ENCODE results near the gene PCDHB3. TPM values are rescaled to one million over a fixed set of nuclear protein-coding genes. Genes with fewer than 3 reads are reported as not detected.
"Not testable (repeated sequence)": the region's sequence is repeated elsewhere in the genome, so short reads cannot be mapped to it uniquely, and the experiment has no call there.

PCDHB3 gene
- total RNA-seq, 1 donor from 2014 or later = 2.0 TPM

- no peaks in the 10 kb centered on the region for H3K9me3 ChIP-seq
- no peaks in the 10 kb centered on the region for H3K4me1 ChIP-seq
- peak overlapping the region; percentile 71 for H3K27ac ChIP-seq
- no peak for TF ChIP-seq POLR2A (IDR thresholded peaks at IDR 0.05)
- TF ChIP-seq, protein P1, sequence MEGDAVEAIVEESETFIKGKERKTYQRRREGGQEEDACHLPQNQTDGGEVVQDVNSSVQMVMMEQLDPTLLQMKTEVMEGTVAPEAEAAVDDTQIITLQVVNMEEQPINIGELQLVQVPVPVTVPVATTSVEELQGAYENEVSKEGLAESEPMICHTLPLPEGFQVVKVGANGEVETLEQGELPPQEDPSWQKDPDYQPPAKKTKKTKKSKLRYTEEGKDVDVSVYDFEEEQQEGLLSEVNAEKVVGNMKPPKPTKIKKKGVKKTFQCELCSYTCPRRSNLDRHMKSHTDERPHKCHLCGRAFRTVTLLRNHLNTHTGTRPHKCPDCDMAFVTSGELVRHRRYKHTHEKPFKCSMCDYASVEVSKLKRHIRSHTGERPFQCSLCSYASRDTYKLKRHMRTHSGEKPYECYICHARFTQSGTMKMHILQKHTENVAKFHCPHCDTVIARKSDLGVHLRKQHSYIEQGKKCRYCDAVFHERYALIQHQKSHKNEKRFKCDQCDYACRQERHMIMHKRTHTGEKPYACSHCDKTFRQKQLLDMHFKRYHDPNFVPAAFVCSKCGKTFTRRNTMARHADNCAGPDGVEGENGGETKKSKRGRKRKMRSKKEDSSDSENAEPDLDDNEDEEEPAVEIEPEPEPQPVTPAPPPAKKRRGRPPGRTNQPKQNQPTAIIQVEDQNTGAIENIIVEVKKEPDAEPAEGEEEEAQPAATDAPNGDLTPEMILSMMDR (IDR thresholded peaks at IDR 0.05) = peak in 1 of 3 experiments; percentile 51
- intact Hi-C loops (cut with DNase I) = no loop called here
- peak overlapping the region; percentile 36 to 39 for H3K4me3 ChIP-seq
- no peaks in the 10 kb centered on the region for H3K27me3 ChIP-seq
- no peak for DNase-seq (ENCODE audit: extremely low spot score in 2 of 2)
- no peaks in the 10 kb centered on the region for H3K36me3 ChIP-seq
These were observed 15.7 kb upstream of the PCDHB3 start for GRCh38 chr5:141084487-141084989.

DNA sequence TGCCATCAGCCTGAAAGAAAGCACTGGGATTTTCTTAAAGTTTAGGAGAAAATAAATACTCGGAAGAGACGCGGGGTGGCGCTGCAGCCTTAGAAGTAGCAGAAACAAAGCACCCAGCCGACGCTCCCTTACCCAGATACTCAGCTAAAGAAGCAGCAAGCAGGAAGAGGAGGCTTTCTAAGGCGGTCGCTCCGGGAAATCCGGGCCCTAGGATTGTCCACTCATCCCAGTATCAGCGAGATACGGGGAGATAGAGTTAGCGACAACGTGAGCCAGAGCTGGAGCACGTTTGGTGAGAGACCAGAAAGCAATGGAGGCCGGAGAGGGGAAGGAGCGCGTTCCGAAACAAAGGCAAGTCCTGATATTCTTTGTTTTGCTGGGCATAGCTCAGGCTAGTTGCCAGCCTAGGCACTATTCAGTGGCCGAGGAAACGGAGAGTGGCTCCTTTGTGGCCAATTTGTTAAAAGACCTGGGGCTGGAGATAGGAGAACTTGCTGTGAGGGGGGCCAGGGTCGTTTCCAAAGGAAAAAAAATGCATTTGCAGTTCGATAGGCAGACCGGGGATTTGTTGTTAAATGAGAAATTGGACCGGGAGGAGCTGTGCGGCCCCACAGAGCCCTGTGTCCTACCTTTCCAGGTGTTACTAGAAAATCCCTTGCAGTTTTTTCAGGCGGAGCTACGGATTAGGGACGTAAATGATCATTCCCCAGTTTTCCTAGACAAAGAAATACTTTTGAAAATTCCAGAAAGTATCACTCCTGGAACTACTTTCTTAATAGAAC lies 5.6 kb upstream of the PCDHB3 start, which contains the start of gene PCDHB2:
Gene PCDHB2, plus strand, starts transcription at position 135 of the 782 bp plus-strand sequence. Its CDS starts 176 bp downstream, at position 311.
- no peak within 1 kb of the TSS for H3K27ac ChIP-seq
- no peaks in the 10 kb centered on the region for H3K27me3 ChIP-seq
- DNase-seq (ENCODE audit: extremely low spot score in 2 of 2) = no peak
- H3K36me3 ChIP-seq = no peaks in the 10 kb centered on the region
- no peaks in the 10 kb centered on the region for H3K4me1 ChIP-seq
- peak within 1 kb of the TSS; percentile 1 to 22 for H3K4me3 ChIP-seq
- peaks cover 3% of the 10 kb centered on the region for H3K9me3 ChIP-seq
- TF ChIP-seq POLR2AphosphoS5 (IDR thresholded peaks at IDR 0.05; ENCODE audit: insufficient read depth in 1 of 2, low read depth in 1 of 2) (no peak), POLR2A (IDR thresholded peaks at IDR 0.05) (no peak)
- TF ChIP-seq, protein P1 (IDR thresholded peaks at IDR 0.05) = no peak
- intact Hi-C loops (cut with DNase I) = no loop called here

- Histone ChIP-seq H3K9me3 (peaks cover 1% of the 10 kb centered on the region), H3K27ac (no peak overlapping the region), H3K4me3 (peak overlapping the region; percentile 1 to 22), H3K36me3 (no peaks in the 10 kb centered on the region), H3K27me3 (no peaks in the 10 kb centered on the region), H3K4me1 (no peaks in the 10 kb centered on the region)
- intact Hi-C loops (cut with DNase I) = no loop called here
- no peak for TF ChIP-seq POLR2A (IDR thresholded peaks at IDR 0.05)
- DNase-seq (ENCODE audit: extremely low spot score in 2 of 2) = no peak
These were observed 5.0 kb upstream of the PCDHB3 start for GRCh38 chr5:141095263-141095641.

- H3K4me3 ChIP-seq; DNase-seq (ENCODE audit: extremely low spot score in 2 of 2); H3K4me1 ChIP-seq; intact Hi-C loops (cut with DNase I); H3K27me3 ChIP-seq; H3K36me3 ChIP-seq; H3K9me3 ChIP-seq; H3K27ac ChIP-seq: not testable (repeated sequence)
These were observed 4.1 kb upstream of the PCDHB3 start for GRCh38 chr5:141096181-141096580.

DNA sequence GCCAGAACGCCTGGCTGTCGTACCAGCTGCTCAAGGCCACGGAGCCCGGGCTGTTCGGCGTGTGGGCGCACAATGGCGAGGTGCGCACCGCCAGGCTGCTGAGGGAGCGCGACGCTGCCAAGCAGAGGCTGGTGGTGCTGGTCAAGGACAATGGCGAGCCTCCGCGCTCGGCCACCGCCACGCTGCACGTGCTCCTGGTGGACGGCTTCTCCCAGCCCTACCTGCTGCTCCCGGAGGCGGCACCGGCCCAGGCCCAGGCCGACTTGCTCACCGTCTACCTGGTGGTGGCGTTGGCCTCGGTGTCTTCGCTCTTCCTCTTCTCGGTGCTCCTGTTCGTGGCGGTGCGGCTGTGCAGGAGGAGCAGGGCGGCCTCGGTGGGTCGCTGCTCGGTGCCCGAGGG lies 3.7 kb upstream of the PCDHB3 start:
- H3K4me3 ChIP-seq; H3K36me3 ChIP-seq; DNase-seq (ENCODE audit: extremely low spot score in 2 of 2); H3K9me3 ChIP-seq; H3K4me1 ChIP-seq; intact Hi-C loops (cut with DNase I); H3K27me3 ChIP-seq; H3K27ac ChIP-seq: not testable (repeated sequence)

- H3K27me3 ChIP-seq = no peaks in the 10 kb centered on the region
- H3K36me3 ChIP-seq = no peaks in the 10 kb centered on the region
- peaks cover 8% of the 10 kb centered on the region for H3K9me3 ChIP-seq
- no peak for DNase-seq (ENCODE audit: extremely low spot score in 2 of 2)
- H3K4me1 ChIP-seq = no peaks in the 10 kb centered on the region
- no peak overlapping the region for H3K27ac ChIP-seq
- intact Hi-C loops (cut with DNase I) = no loop called here
- TF ChIP-seq POLR2A (IDR thresholded peaks at IDR 0.05) = no peak
- TF ChIP-seq, protein P1 (IDR thresholded peaks at IDR 0.05) = no peak
- no peak for TF ChIP-seq POLR2AphosphoS5 (IDR thresholded peaks at IDR 0.05; ENCODE audit: insufficient read depth in 1 of 2, low read depth in 1 of 2)
- peak overlapping the region; percentile 14 to 28 for H3K4me3 ChIP-seq
These were observed 786 bp downstream of the PCDHB3 start for GRCh38 chr5:141101059-141101458.

DNA sequence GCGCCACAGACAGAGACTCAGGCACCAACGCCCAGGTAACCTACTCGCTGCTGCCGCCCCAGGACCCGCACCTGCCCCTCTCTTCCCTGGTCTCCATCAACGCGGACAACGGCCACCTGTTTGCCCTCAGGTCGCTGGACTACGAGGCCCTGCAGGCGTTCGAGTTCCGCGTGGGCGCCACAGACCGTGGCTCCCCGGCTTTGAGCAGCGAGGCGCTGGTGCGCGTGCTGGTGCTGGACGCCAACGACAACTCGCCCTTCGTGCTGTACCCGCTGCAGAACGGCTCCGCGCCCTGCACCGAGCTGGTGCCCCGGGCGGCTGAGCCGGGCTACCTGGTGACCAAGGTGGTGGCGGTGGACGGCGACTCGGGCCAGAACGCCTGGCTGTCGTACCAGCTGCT lies 1.8 kb downstream of the PCDHB3 start:
- H3K4me3 ChIP-seq; H3K9me3 ChIP-seq; H3K4me1 ChIP-seq; H3K36me3 ChIP-seq; DNase-seq (ENCODE audit: extremely low spot score in 2 of 2); H3K27me3 ChIP-seq; H3K27ac ChIP-seq; intact Hi-C loops (cut with DNase I): not testable (repeated sequence)

DNA sequence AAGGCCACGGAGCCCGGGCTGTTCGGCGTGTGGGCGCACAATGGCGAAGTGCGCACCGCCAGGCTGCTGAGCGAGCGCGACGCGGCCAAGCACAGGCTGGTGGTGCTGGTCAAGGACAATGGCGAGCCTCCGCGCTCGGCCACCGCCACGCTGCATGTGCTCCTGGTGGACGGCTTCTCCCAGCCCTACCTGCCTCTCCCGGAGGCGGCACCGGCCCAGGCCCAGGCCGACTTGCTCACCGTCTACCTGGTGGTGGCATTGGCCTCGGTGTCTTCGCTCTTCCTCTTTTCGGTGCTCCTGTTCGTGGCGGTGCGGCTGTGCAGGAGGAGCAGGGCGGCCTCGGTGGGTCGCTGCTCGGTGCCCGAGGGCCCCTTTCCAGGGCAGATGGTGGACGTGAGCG lies 2.2 kb downstream of the PCDHB3 start:
- H3K4me3 ChIP-seq; intact Hi-C loops (cut with DNase I); H3K36me3 ChIP-seq; H3K9me3 ChIP-seq; H3K27me3 ChIP-seq; DNase-seq (ENCODE audit: extremely low spot score in 2 of 2); H3K4me1 ChIP-seq; H3K27ac ChIP-seq: not testable (repeated sequence)
